ENCODE measurements around the gene HSD3B1.
"Not testable (repeated sequence)": the region's sequence is repeated elsewhere in the genome, so short reads cannot be mapped to it uniquely, and the experiment has no call there.

HSD3B1 gene

GRCh38 chr1:119556423-119556822 lies 49.4 kb downstream of the HSD3B1 start:
- TF ChIP-seq CTCF (IDR thresholded peaks at IDR 0.05; ENCODE audit: low read depth, low read length) (no peak), MYC (IDR thresholded peaks at IDR 0.05; ENCODE audit: low read depth, low read length) (no peak), POLR2A (IDR thresholded peaks at IDR 0.05; ENCODE audit: extremely low read depth, insufficient read length) (no peak), MAX (IDR thresholded peaks at IDR 0.05; ENCODE audit: low read depth, low read length) (no peak)
- DNase-seq (ENCODE audit: low read depth), result no peak
- H3K4me3 ChIP-seq (ENCODE audit: low read depth, low read length), result no peak overlapping the region

- H3K4me3 ChIP-seq (ENCODE audit: low read depth, low read length); DNase-seq (ENCODE audit: low read depth): not testable (repeated sequence)
Measured at GRCh38 chr1:119560402-119560801, 53.4 kb downstream of the HSD3B1 start.

- DNase-seq (ENCODE audit: low read depth), result no peak
- H3K4me3 ChIP-seq (ENCODE audit: low read depth, low read length), result no peak overlapping the region
- no peak for TF ChIP-seq MAX (IDR thresholded peaks at IDR 0.05; ENCODE audit: low read depth, low read length)
- no peak for TF ChIP-seq MYC (IDR thresholded peaks at IDR 0.05; ENCODE audit: low read depth, low read length)
- no peak for TF ChIP-seq POLR2A (IDR thresholded peaks at IDR 0.05; ENCODE audit: extremely low read depth, insufficient read length)
- no peak for TF ChIP-seq CTCF (IDR thresholded peaks at IDR 0.05; ENCODE audit: low read depth, low read length)
Measured at GRCh38 chr1:119564548-119564947, 57.5 kb downstream of the HSD3B1 start.
